Fibroblast of mammary gland (primary cell): ENCODE results near the gene DDAH1.

ENCODE experiments used
- DNase-seq: peaks from one replicate; pipeline ENCODE4 v3.0.0-alpha.2; 2010; ENCODE audit warnings: low read depth
- H3K4me3 ChIP-seq: 2 replicates; pipeline ENCODE4 v1.5.1; 2011; ENCODE audit warnings: low read depth, mild to moderate bottlenecking, low read length, moderate library complexity; ENCODE audit not compliant: control insufficient read depth
- TF ChIP-seq, protein P1 (sequence below): conservative IDR thresholded peaks from 2 replicates; pipeline ENCODE4 v1.5.1; 2011; ENCODE audit warnings: low read depth, low read length, inconsistent platforms; ENCODE audit not compliant: control insufficient read depth, insufficient read depth

Gene DDAH1

DNA sequence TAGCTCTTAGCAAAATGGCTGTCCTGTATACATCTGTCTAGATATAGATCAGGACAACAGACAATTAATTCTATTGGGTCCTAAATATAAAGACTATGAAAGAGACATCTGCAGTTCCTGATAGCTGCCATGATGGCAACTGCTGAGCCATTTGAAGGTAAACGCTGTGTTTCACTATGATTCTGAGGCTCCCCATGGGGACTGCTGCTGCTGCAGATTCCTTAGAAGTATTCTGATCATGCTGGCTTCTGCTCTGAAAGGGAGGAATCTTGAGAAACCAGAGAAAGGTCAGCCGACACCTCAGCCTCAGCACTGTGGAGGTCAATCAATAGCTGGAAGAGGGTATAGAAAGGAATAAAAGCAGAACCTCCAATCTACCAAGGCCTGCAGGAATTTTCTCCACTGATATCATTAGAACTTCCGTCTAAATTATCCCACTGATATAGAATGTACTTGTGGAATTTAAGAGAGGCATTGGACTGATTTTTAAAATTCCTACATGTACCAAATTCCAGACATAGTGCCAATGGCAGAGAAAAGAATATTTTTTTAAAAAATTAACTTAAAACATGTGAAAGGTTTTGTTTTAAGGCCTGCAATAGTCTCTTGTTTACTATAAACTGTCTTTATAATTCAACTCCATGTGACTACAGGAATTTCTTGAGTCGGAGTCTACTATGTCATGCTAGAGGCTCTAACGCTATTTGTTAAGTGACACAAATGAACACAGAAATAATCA, 53.2 kb downstream of the DDAH1 start:
- DNase-seq, result no peak
- no peak overlapping the region for H3K4me3 ChIP-seq
- TF ChIP-seq, protein P1, sequence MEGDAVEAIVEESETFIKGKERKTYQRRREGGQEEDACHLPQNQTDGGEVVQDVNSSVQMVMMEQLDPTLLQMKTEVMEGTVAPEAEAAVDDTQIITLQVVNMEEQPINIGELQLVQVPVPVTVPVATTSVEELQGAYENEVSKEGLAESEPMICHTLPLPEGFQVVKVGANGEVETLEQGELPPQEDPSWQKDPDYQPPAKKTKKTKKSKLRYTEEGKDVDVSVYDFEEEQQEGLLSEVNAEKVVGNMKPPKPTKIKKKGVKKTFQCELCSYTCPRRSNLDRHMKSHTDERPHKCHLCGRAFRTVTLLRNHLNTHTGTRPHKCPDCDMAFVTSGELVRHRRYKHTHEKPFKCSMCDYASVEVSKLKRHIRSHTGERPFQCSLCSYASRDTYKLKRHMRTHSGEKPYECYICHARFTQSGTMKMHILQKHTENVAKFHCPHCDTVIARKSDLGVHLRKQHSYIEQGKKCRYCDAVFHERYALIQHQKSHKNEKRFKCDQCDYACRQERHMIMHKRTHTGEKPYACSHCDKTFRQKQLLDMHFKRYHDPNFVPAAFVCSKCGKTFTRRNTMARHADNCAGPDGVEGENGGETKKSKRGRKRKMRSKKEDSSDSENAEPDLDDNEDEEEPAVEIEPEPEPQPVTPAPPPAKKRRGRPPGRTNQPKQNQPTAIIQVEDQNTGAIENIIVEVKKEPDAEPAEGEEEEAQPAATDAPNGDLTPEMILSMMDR, result no peak

DNA sequence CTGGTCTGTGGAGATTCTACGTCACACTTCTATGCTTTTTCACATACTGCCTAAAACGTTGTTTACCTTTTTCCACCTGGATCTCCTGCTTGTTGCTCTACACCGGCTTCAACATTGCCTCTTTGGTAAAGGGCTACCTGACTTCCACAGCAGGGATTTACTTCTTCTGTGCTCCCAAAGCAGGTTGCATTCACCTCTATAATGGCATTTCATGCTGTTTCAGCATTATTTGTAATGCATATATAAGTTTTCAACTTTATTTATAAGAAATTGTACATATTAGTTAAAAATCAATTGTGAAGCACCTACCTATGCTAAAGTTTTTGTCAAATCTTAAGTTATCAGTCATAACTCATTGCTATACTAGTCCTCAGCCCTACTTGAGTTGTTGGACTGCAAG, 55.4 kb downstream of the DDAH1 start:
- DNase-seq, result no peak
- H3K4me3 ChIP-seq, result no peak overlapping the region
- TF ChIP-seq, protein P1, result no peak

DNA sequence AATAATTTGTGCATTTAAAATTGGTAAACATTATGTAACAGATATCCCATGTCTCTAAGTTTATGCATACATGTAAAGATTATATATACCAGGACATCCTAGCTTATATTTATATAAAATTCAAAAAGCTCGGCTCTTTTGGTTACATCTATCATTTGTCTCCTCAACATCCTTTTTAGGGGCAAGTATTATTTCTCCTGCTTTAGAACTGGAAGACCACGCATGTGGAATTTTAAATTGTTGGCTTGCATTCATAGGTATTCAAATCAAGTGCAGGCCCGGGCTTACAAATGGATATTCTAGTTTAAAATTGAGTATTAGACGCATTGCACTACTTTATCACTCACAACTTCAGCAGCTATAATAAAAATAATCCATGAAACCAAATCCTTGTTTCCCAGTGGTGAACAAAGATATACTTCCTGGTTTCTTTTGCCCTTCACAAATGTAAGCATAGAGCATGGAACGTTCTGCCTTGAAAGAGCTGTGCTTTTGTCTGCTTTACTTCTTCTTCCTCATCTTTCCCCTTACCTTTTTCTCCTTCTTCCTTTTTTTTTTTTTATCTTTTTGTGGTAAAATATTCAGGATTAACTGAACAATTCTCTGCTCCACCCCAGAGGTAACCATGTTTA, 57.1 kb downstream of the DDAH1 start:
- no peak overlapping the region for H3K4me3 ChIP-seq
- no peak for DNase-seq
- TF ChIP-seq, protein P1, result no peak

DNA sequence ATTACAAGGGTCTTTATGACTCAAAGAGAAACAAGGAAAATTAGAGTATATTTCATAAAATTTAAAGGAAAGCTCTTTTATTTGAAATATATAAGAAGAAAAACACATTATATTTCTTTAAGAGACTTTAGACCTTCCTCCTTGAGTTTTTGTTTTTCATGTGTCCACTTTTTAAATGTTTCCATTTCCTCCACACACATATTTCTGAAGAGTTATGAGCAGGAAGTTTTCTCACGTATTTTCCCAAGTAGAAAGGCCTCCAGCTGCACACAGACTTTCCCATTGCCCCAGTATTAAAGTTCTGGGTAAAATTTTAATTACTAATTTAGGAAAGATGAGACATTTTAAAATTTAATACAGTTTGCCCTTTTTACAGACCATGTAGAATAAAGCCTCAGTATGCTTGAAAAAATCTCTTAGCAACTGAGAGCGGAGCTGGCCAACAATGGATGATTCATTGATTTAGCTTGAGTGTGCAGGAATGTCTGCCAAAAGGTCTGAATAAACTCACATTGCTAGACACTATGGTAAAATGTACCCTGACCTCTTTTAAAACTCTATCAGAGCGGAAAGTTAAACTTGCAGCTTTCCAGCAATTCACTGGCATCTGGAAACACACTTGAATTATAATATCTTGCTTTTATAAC, 57.9 kb downstream of the DDAH1 start:
- TF ChIP-seq, protein P1, result no peak
- H3K4me3 ChIP-seq, result no peak overlapping the region
- peak; percentile 94 for DNase-seq

DNA sequence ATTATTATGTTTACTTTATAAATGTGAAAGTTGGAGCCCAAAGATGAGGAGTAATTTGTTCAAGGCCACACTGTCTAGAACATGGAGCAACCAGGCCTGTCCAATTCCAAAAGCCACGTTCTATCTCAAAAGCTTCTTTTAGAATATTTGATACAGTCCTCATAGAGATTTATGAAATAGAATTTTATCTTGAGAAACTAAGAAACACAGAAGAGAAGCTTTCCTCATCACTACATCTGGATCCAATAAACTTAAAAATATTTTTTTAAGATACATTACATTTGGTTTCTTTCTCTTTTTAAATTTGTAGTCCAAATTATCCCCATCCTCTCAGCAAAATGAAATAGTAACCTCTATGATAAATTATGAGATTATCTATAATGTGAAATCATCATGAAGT, 58.9 kb downstream of the DDAH1 start:
- no peak for DNase-seq
- TF ChIP-seq, protein P1, result no peak
- H3K4me3 ChIP-seq, result no peak overlapping the region

DNA sequence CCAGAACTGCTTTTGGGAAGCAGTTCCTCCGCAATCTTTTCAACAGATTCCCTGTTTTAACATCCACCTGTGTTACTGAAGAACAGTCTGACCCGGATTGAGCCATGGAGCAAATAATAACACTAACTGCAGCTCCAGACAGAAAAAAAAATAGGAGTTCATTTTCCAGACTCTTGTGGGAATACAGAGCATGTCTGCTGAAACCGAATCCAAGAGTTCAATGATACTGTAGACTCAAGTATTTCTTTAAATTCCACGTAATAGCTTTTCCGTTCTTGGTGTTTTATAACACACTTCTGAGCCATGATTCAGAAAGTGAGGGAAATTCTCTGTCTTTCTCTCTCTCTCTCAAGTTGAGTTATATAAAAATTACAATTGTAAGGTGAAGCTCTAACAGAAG, 60.6 kb downstream of the DDAH1 start:
- peak; percentile 24 for DNase-seq
- TF ChIP-seq, protein P1, result no peak
- no peak overlapping the region for H3K4me3 ChIP-seq
